ENCODE data around the gene INPP5A.

Gene INPP5A

GRCh38 chr10:132613566-132614348 is 76.2 kb downstream of the INPP5A start:
- Histone ChIP-seq H3K4me3 (ENCODE audit: low read length in 2 of 2) (no peak overlapping the region), H3K9me3 (ENCODE audit: control insufficient read depth in 2 of 2, low read length in 2 of 2) (no peaks in the 10 kb centered on the region), H3K27me3 (ENCODE audit: control insufficient read depth in 2 of 2, insufficient read depth in 2 of 2, low read length in 2 of 2) (no peaks in the 10 kb centered on the region), H3K4me1 (ENCODE audit: control insufficient read depth in 2 of 2, insufficient read depth in 2 of 2, low read length in 2 of 2) (no peaks in the 10 kb centered on the region), H3K36me3 (ENCODE audit: control insufficient read depth in 2 of 2, insufficient read depth in 2 of 2, low read length in 2 of 2) (peaks cover 1 to 2% of the 10 kb centered on the region in 2 donors), H3K9ac (ENCODE audit: low read depth in 1 of 2, low read length in 2 of 2) (no peak overlapping the region), H3K27ac (ENCODE audit: low read depth in 2 of 2, low read length in 2 of 2) (no peak overlapping the region)

DNA sequence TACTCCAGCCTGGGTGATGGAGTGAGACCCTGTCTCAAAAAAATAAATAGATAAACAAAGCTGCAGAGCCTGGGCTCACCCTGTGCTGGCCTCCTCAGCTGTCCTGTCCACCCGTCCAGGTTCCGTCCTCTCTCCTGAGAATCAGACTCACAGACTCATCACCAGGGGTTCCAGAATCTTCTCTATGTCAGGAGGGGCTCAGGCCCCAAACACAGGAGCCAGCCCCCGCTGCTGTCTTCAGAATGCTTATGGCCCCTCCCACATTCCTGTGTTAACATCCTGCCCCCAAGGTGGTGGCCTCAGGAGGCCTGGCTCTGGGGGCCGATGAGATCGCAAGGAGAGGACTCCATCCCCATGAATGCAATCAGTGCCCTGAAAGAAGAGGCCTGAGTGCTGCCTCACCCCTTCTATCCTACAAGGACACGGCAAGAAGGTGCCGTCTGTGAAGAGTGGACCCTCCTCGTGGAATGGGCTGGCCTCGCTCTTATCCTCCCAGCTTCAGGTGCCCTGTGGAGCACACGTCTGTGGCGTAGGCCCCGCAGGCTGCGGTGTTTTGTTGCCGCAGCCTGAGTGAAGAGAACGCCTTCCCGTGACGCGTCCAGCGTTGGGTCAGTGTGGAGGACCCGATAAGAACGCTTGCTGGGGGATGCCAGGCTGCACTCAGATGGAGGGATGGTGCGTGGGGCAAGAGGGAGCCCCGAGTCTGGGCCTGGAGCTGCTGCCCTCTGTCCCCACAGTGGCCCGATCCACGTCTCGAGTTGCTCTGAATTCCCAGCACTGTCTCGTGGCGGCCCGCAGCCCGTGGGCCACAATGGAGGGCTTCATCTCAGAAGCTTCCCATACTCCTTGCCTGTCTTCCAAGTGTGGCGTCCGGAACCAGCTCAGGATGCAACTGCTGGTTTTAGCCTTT is 77.1 kb downstream of the INPP5A start:
- Histone ChIP-seq H3K9ac (ENCODE audit: low read depth in 1 of 2, low read length in 2 of 2) (no peak overlapping the region), H3K4me3 (ENCODE audit: low read length in 2 of 2) (no peak overlapping the region), H3K27ac (ENCODE audit: low read depth in 2 of 2, low read length in 2 of 2) (no peak overlapping the region), H3K27me3 (ENCODE audit: control insufficient read depth in 2 of 2, insufficient read depth in 2 of 2, low read length in 2 of 2) (no peaks in the 10 kb centered on the region), H3K36me3 (ENCODE audit: control insufficient read depth in 2 of 2, insufficient read depth in 2 of 2, low read length in 2 of 2) (peaks cover 1 to 2% of the 10 kb centered on the region in 2 donors), H3K9me3 (ENCODE audit: control insufficient read depth in 2 of 2, low read length in 2 of 2) (no peaks in the 10 kb centered on the region), H3K4me1 (ENCODE audit: control insufficient read depth in 2 of 2, insufficient read depth in 2 of 2, low read length in 2 of 2) (no peaks in the 10 kb centered on the region)

GRCh38 chr10:132615341-132616169 is 78.0 kb downstream of the INPP5A start:
- no peak overlapping the region for H3K27ac ChIP-seq (ENCODE audit: low read depth in 2 of 2, low read length in 2 of 2)
- no peak overlapping the region for H3K4me3 ChIP-seq (ENCODE audit: low read length in 2 of 2)

DNA sequence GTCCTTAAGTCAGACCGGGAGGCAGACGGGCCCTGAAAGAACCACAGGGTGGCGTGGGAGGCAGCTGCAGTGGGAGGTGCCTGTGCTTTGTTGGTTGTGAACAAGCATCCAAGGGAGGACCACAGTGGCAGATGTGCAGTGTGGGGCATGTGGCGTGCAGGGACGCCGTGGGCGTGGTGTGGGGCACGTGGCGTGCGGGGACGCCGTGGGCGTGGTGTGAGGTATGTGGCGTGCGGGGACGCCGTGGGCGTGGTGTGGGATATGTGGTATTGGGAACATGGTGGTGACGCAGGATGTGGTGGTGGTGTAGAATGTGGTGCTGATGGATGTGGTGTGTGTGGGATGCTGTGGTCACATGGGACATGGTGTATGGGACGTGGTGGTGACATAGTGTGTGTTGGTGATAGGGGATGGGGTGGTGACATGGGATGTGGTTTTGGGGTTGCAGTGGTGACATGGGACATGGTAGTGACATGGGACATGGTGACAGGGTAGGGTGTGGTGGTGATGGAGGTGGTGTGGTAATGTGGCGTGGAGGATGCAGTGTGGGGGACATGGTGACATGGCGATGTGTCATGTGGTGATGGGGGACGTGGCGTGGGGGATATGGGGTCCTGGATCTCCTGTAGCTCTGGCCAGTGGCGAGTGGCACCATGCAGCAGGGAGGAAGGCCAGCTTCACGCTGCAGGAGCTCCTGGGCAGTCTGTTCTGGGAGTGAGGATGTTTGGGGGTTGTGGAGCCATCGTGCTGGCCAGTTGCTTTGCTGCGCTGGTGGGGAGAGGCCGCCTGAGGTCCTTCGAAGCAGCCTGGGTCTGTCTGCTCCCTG is 78.8 kb downstream of the INPP5A start:
- H3K9me3 ChIP-seq (ENCODE audit: control insufficient read depth in 2 of 2, low read length in 2 of 2), result peaks cover 0 to 2% of the 10 kb centered on the region in 2 donors
- H3K36me3 ChIP-seq (ENCODE audit: control insufficient read depth in 2 of 2, insufficient read depth in 2 of 2, low read length in 2 of 2), result peaks cover 1 to 2% of the 10 kb centered on the region in 2 donors
- H3K4me3 ChIP-seq (ENCODE audit: low read length in 2 of 2), result no peak overlapping the region
- H3K4me1 ChIP-seq (ENCODE audit: control insufficient read depth in 2 of 2, insufficient read depth in 2 of 2, low read length in 2 of 2), result no peaks in the 10 kb centered on the region
- H3K27ac ChIP-seq (ENCODE audit: low read depth in 2 of 2, low read length in 2 of 2), result no peak overlapping the region
- no peak overlapping the region for H3K9ac ChIP-seq (ENCODE audit: low read depth in 1 of 2, low read length in 2 of 2)
- H3K27me3 ChIP-seq (ENCODE audit: control insufficient read depth in 2 of 2, insufficient read depth in 2 of 2, low read length in 2 of 2), result no peaks in the 10 kb centered on the region

More at GRCh38 chr10:132615341-132616169, 78.0 kb downstream of the INPP5A start:
- no peaks in the 10 kb centered on the region for H3K27me3 ChIP-seq (ENCODE audit: control insufficient read depth in 2 of 2, insufficient read depth in 2 of 2, low read length in 2 of 2)
- H3K4me1 ChIP-seq (ENCODE audit: control insufficient read depth in 2 of 2, insufficient read depth in 2 of 2, low read length in 2 of 2), result no peaks in the 10 kb centered on the region
- H3K9ac ChIP-seq (ENCODE audit: low read depth in 1 of 2, low read length in 2 of 2), result no peak overlapping the region
- peaks cover 1 to 2% of the 10 kb centered on the region in 2 donors for H3K36me3 ChIP-seq (ENCODE audit: control insufficient read depth in 2 of 2, insufficient read depth in 2 of 2, low read length in 2 of 2)
- H3K9me3 ChIP-seq (ENCODE audit: control insufficient read depth in 2 of 2, low read length in 2 of 2), result peaks cover 0 to 2% of the 10 kb centered on the region in 2 donors

DNA sequence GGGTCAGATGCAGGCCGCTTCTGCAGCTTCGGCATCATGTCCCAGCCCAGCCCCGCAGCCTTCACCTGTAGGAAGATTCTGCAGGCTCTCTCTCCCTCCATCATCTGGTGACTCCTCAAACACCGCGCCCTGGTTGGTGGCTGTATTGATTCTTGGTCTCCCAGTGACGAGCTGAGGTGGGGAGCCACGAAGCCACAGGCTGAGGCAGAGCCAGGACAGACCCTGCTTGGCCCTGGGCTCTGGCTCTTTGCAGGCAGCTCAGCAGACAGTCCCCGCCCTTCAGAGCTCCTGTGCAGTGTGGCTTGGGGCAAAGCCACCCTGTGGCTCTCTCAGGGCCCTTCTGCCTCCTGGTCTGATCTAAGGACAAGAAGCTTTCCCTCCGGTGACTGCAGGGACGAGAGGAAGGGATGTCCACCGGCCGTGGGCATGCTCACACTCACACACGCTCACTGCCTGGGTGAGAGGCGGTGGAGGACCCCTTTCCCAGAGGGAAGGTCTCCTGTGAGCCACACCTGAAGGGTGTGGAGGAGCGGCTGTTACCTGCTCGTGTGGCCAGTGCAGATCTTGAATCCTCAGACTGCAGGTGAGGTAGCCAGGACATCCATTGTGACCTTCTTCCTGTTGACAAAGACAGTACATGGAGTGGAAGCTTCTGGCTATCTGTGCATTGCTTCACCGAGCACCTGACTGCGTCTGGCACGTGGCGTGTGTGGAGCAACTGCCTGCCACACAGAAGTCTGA is 79.6 kb downstream of the INPP5A start:
- peaks cover 0 to 2% of the 10 kb centered on the region in 2 donors for H3K9me3 ChIP-seq (ENCODE audit: control insufficient read depth in 2 of 2, low read length in 2 of 2)
- H3K27ac ChIP-seq (ENCODE audit: low read depth in 2 of 2, low read length in 2 of 2), result no peak overlapping the region
- no peak overlapping the region for H3K9ac ChIP-seq (ENCODE audit: low read depth in 1 of 2, low read length in 2 of 2)
- no peaks in the 10 kb centered on the region for H3K4me1 ChIP-seq (ENCODE audit: control insufficient read depth in 2 of 2, insufficient read depth in 2 of 2, low read length in 2 of 2)
- H3K27me3 ChIP-seq (ENCODE audit: control insufficient read depth in 2 of 2, insufficient read depth in 2 of 2, low read length in 2 of 2), result no peaks in the 10 kb centered on the region
- no peak overlapping the region for H3K4me3 ChIP-seq (ENCODE audit: low read length in 2 of 2)
- peaks cover 1 to 2% of the 10 kb centered on the region in 2 donors for H3K36me3 ChIP-seq (ENCODE audit: control insufficient read depth in 2 of 2, insufficient read depth in 2 of 2, low read length in 2 of 2)

GRCh38 chr10:132617737-132618052 is 80.1 kb downstream of the INPP5A start:
- Histone ChIP-seq H3K4me1 (ENCODE audit: control insufficient read depth in 2 of 2, insufficient read depth in 2 of 2, low read length in 2 of 2) (no peaks in the 10 kb centered on the region), H3K4me3 (ENCODE audit: low read length in 2 of 2) (no peak overlapping the region), H3K27ac (ENCODE audit: low read depth in 2 of 2, low read length in 2 of 2) (no peak overlapping the region), H3K27me3 (ENCODE audit: control insufficient read depth in 2 of 2, insufficient read depth in 2 of 2, low read length in 2 of 2) (no peaks in the 10 kb centered on the region), H3K9ac (ENCODE audit: low read depth in 1 of 2, low read length in 2 of 2) (no peak overlapping the region), H3K36me3 (ENCODE audit: control insufficient read depth in 2 of 2, insufficient read depth in 2 of 2, low read length in 2 of 2) (peaks cover 1 to 2% of the 10 kb centered on the region in 2 donors), H3K9me3 (ENCODE audit: control insufficient read depth in 2 of 2, low read length in 2 of 2) (peaks cover 0 to 2% of the 10 kb centered on the region in 2 donors)

DNA sequence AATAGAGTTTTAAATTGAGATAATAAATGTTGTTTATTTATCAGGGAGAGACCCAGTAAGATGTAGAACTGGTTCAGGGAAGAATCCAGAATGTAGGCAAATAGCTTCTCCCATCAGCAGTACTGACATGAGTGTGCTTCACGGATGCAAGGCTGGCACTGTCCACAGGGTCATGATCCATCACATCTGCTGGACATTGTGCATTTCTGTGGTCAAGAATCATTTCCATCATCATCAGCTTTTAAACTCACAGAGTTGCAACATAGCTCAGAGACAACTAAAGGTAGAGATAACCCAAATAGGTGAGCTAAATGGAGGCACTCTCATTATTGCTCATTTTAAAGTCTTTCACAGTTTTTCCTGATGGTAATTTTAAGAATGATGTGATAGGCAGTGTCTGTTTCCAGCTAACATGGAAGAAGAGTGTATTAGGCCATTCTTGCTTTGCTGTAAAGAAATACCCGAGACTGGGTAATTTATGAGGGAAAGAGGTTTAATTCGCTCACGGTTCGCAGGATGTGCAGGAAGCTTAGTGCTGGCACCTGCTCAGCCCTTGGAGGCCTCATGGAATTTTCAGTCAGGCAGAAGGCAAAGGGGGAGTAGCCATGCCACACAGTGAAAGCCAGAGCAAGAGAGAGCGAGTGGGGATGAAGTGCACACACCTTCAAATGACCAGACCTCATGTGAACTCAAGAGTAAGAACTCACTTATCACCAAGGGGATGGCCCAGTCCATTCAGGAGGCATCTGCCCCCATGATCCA is 80.8 kb downstream of the INPP5A start:
- Histone ChIP-seq H3K9me3 (ENCODE audit: control insufficient read depth in 2 of 2, low read length in 2 of 2) (peaks cover 0 to 2% of the 10 kb centered on the region in 2 donors), H3K27ac (ENCODE audit: low read depth in 2 of 2, low read length in 2 of 2) (no peak overlapping the region), H3K4me3 (ENCODE audit: low read length in 2 of 2) (no peak overlapping the region), H3K36me3 (ENCODE audit: control insufficient read depth in 2 of 2, insufficient read depth in 2 of 2, low read length in 2 of 2) (peaks cover 1 to 2% of the 10 kb centered on the region in 2 donors), H3K9ac (ENCODE audit: low read depth in 1 of 2, low read length in 2 of 2) (no peak overlapping the region), H3K4me1 (ENCODE audit: control insufficient read depth in 2 of 2, insufficient read depth in 2 of 2, low read length in 2 of 2) (no peaks in the 10 kb centered on the region), H3K27me3 (ENCODE audit: control insufficient read depth in 2 of 2, insufficient read depth in 2 of 2, low read length in 2 of 2) (no peaks in the 10 kb centered on the region)

DNA sequence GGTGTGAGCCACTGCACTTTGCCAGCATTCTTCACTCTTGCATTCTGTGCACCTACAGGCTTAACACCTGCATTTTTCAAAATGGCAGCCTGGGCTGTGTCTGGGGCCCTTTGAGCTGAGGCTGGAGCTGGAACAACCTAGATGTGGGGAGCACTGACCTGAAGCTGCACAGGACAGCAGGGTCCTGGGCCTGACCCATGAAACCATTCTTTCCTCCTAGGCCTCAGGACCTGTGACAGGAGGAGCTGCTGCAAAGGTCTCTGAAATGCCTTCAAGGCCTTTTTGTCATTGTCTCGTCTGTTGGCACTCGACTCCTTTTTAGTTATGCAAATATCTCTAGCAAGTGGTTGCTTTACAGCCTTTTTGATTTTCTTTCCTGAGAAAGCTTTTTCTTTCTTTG is 82.3 kb downstream of the INPP5A start:
- peaks cover 0 to 2% of the 10 kb centered on the region in 2 donors for H3K9me3 ChIP-seq (ENCODE audit: control insufficient read depth in 2 of 2, low read length in 2 of 2)
- H3K27ac ChIP-seq (ENCODE audit: low read depth in 2 of 2, low read length in 2 of 2), result no peak overlapping the region
- no peak overlapping the region for H3K9ac ChIP-seq (ENCODE audit: low read depth in 1 of 2, low read length in 2 of 2)
- H3K4me1 ChIP-seq (ENCODE audit: control insufficient read depth in 2 of 2, insufficient read depth in 2 of 2, low read length in 2 of 2), result no peaks in the 10 kb centered on the region
- H3K36me3 ChIP-seq (ENCODE audit: control insufficient read depth in 2 of 2, insufficient read depth in 2 of 2, low read length in 2 of 2), result peaks cover 0 to 1% of the 10 kb centered on the region in 2 donors
- H3K27me3 ChIP-seq (ENCODE audit: control insufficient read depth in 2 of 2, insufficient read depth in 2 of 2, low read length in 2 of 2), result no peaks in the 10 kb centered on the region
- H3K4me3 ChIP-seq (ENCODE audit: low read length in 2 of 2), result no peak overlapping the region
